SK-N-MC (cell line): ENCODE measurements around the gene REV1.

Experiments used
- FOXP2 ChIP-seq: optimal IDR thresholded peaks from 2 replicates; pipeline ENCODE3; 2011; ENCODE audit warnings: mild to moderate bottlenecking, moderate library complexity; ENCODE audit not compliant: insufficient read depth; ENCODE audit errors: extremely low read length, control extremely low read depth
- POLR2AphosphoS5 ChIP-seq: IDR thresholded peaks from 2 replicates; pipeline ENCODE4 v1.6.1; 2012; ENCODE audit warnings: mild to moderate bottlenecking, low read depth, low read length, borderline replicate concordance

DNA sequence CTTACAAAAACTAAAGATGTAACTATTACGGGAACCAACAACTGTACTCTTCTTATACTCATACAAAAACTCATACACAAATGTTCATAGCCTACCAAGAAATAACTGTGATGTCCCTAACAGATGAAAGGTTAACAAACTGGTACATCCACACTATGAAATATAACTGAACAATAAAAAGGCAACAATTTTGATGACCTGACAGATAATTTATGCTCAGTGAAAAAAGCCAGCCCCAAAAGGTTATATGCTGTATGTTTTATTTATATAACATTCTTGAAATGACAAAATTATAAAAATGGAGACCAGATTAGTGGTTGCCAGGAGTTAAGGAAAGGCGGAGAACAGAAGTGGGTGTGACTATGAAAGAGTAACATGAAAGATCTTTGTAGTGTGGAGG lies 31.3 kb downstream of the REV1 start:
- TF ChIP-seq POLR2AphosphoS5 = no peak
- TF ChIP-seq FOXP2 = no peak
